Naive thymus-derived CD8-positive, alpha-beta T cell (primary cell): ENCODE data around the gene EXOC6. TPM values are rescaled to one million over a fixed set of nuclear protein-coding genes. Genes with fewer than 3 reads are reported as not detected.

ENCODE experiments used
- ATAC-seq, 2 donors: fragments of 150-1000 bp; cut with Tn5 transposase in 1 of 2; sonication (Bioruptor Pico), chemical (Tn5 transposase) in 1 of 2; 1 replicate in 1 of 2; 2 replicates in 1 of 2; pipeline ENCODE4 v1.10.0; 2021; ENCODE audit warnings: mild to moderate bottlenecking in 2 of 2, moderate library complexity in 2 of 2
- POLR2A ChIA-PET: fragments of 350-600 bp; sonication (Branson Sonifier 250); formaldehyde crosslinking; loops from one replicate; lab custom pipeline; 2021; ENCODE audit warnings: antibody characterized with exemption; lab: Charles Lee
- DNase-seq, 10 donors: peaks; one replicate each; pipeline versions ENCODE4 v3.0.0 to v3.0.0-alpha.2; 2020 to 2022
- H3K27ac Mint-ChIP-seq, 10 donors: one replicate each; pipeline ENCODE4 v1.8.0; 2020 to 2022; ENCODE audit warnings: mild to moderate bottlenecking in 10 of 10, mixed read lengths in 10 of 10, moderate library complexity in 4 of 10, inconsistent platforms in 1 of 10
- H3K27me3 Mint-ChIP-seq, 5 donors: one replicate each; pipeline ENCODE4 v1.8.0; 2021 to 2022; ENCODE audit warnings: mixed read lengths in 5 of 5
- H3K36me3 Mint-ChIP-seq, 3 donors: one replicate each; pipeline ENCODE4 v1.8.0; 2020 to 2022; ENCODE audit warnings: mixed read lengths in 3 of 3, mild to moderate bottlenecking in 2 of 3, inconsistent platforms in 1 of 3
- H3K4me1 Mint-ChIP-seq, 4 donors: one replicate each; pipeline ENCODE4 v1.8.0; 2021 to 2022; ENCODE audit warnings: mixed read lengths in 4 of 4
- H3K4me3 Mint-ChIP-seq, 10 donors: one replicate each; pipeline ENCODE4 v1.8.0; 2020 to 2022; ENCODE audit warnings: mild to moderate bottlenecking in 10 of 10, mixed read lengths in 10 of 10, moderate library complexity in 6 of 10, inconsistent platforms in 1 of 10
- H3K9me3 Mint-ChIP-seq, 9 donors: one replicate each; pipeline ENCODE4 v1.8.0; 2020 to 2022; ENCODE audit warnings: mixed read lengths in 9 of 9, mild to moderate bottlenecking in 3 of 9, inconsistent platforms in 1 of 9, moderate library complexity in 1 of 9
- polyA plus RNA-seq, 3 donors: library from polyadenylated mRNA; unstranded; fragments of 300-500 nt; fragmentation: Illumina TruSeq; gene quantifications; one replicate each; pipeline ENCODE4 v1.2.3, GENCODE V29; 2021
- total RNA-seq, 8 experiments: library from RNA in 2 of 8; stranded (reverse) in 2 of 8; gene quantifications; one replicate each; pipeline ENCODE4 v1.2.3 and lab custom pipeline; 2021 to 2026

EXOC6 gene
- total and polyA plus RNA-seq, 5 experiments from 2014 or later = 5.5 to 12.3 (median 6.5) TPM

- H3K4me1 Mint-ChIP-seq = peaks cover 9 to 27% (median 23%) of the 10 kb centered on the region in 4 donors
- peak in 1 of 2 donors; percentile 42 for ATAC-seq
- peak overlapping the region; percentile 61 to 77 (median 70) for H3K4me3 Mint-ChIP-seq
- peak overlapping the region in 1 of 10 donors; percentile 34 for H3K27ac Mint-ChIP-seq
- H3K27me3 Mint-ChIP-seq = peaks cover 15 to 53% (median 38%) of the 10 kb centered on the region in 5 donors
- peak in 1 of 10 donors; percentile 1 for DNase-seq
- H3K36me3 Mint-ChIP-seq = peaks cover 15 to 27% (median 26%) of the 10 kb centered on the region in 3 donors
- POLR2A ChIA-PET = no interaction called here
- no peaks in the 10 kb centered on the region for H3K9me3 Mint-ChIP-seq
These were observed 213.5 kb downstream of the EXOC6 start for GRCh38 chr10:93061594-93062513.

- H3K36me3 Mint-ChIP-seq = peaks cover 15 to 22% (median 21%) of the 10 kb centered on the region in 3 donors
- H3K9me3 Mint-ChIP-seq = no peaks in the 10 kb centered on the region
- H3K4me3 Mint-ChIP-seq = peak overlapping the region; percentile 61 to 77 (median 70)
- ATAC-seq (peak; percentile 56 to 72), DNase-seq (peak in 5 of 10 donors; percentile 9 to 35 (median 23))
- POLR2A ChIA-PET = no interaction called here
- H3K27ac Mint-ChIP-seq = peak overlapping the region in 1 of 10 donors; percentile 34
- H3K4me1 Mint-ChIP-seq = peaks cover 11 to 27% (median 23%) of the 10 kb centered on the region in 4 donors
- H3K27me3 Mint-ChIP-seq = peaks cover 21 to 61% (median 46%) of the 10 kb centered on the region in 5 donors
These were observed 214.3 kb downstream of the EXOC6 start for GRCh38 chr10:93062514-93063143.

GRCh38 chr10:93063144-93063976 lies 215.0 kb downstream of the EXOC6 start:
- H3K4me3 Mint-ChIP-seq = peak overlapping the region in 6 of 10 donors; percentile 13 to 71 (median 50)
- ATAC-seq (no peak), DNase-seq (no peak)
- POLR2A ChIA-PET = no interaction called here
- H3K4me1 Mint-ChIP-seq = peaks cover 11 to 29% (median 24%) of the 10 kb centered on the region in 4 donors
- H3K36me3 Mint-ChIP-seq = peaks cover 11 to 17% (median 16%) of the 10 kb centered on the region in 3 donors
- H3K27ac Mint-ChIP-seq = peak overlapping the region in 1 of 10 donors; percentile 25
- peaks cover 20 to 68% (median 47%) of the 10 kb centered on the region in 5 donors for H3K27me3 Mint-ChIP-seq
- no peaks in the 10 kb centered on the region for H3K9me3 Mint-ChIP-seq

- peaks cover 7 to 10% (median 10%) of the 10 kb centered on the region in 3 donors for H3K36me3 Mint-ChIP-seq
- peak overlapping the region in 5 of 10 donors; percentile 13 to 53 (median 21) for H3K4me3 Mint-ChIP-seq
- no peak for ATAC-seq
- no peak overlapping the region for H3K27ac Mint-ChIP-seq
- H3K4me1 Mint-ChIP-seq = peaks cover 15 to 34% (median 28%) of the 10 kb centered on the region in 4 donors
- POLR2A ChIA-PET = no interaction called here
- H3K9me3 Mint-ChIP-seq = no peaks in the 10 kb centered on the region
- peaks cover 23 to 72% (median 52%) of the 10 kb centered on the region in 5 donors for H3K27me3 Mint-ChIP-seq
- no peak for DNase-seq
These were observed 215.8 kb downstream of the EXOC6 start for GRCh38 chr10:93063977-93064660.

GRCh38 chr10:93064874-93065660 lies 216.7 kb downstream of the EXOC6 start:
- H3K4me1 Mint-ChIP-seq = peaks cover 15 to 30% (median 24%) of the 10 kb centered on the region in 4 donors
- peaks cover 23 to 72% (median 55%) of the 10 kb centered on the region in 5 donors for H3K27me3 Mint-ChIP-seq
- POLR2A ChIA-PET = no interaction called here
- peak overlapping the region in 2 of 10 donors; percentile 2 to 21 for H3K4me3 Mint-ChIP-seq
- H3K9me3 Mint-ChIP-seq = peaks cover 0 to 2% (median 0%) of the 10 kb centered on the region in 9 donors
- no peak overlapping the region for H3K27ac Mint-ChIP-seq
- ATAC-seq (no peak), DNase-seq (no peak)
- H3K36me3 Mint-ChIP-seq = peaks cover 0 to under 1% (median under 1%) of the 10 kb centered on the region in 3 donors

GRCh38 chr10:93065675-93066543 lies 217.6 kb downstream of the EXOC6 start:
- DNase-seq = no peak
- peaks cover 15 to 28% (median 25%) of the 10 kb centered on the region in 4 donors for H3K4me1 Mint-ChIP-seq
- ATAC-seq = no peak
- peaks cover 0 to 2% (median 0%) of the 10 kb centered on the region in 9 donors for H3K9me3 Mint-ChIP-seq
- H3K27me3 Mint-ChIP-seq = peaks cover 30 to 76% (median 61%) of the 10 kb centered on the region in 5 donors
- POLR2A ChIA-PET = no interaction called here
- H3K4me3 Mint-ChIP-seq = no peak overlapping the region
- H3K36me3 Mint-ChIP-seq = no peaks in the 10 kb centered on the region
- no peak overlapping the region for H3K27ac Mint-ChIP-seq

- POLR2A ChIA-PET = no interaction called here
These were observed 218.2 kb downstream of the EXOC6 start for GRCh38 chr10:93066544-93066913.

GRCh38 chr10:93067443-93068365 lies 219.4 kb downstream of the EXOC6 start:
- no peak overlapping the region for H3K27ac Mint-ChIP-seq
- H3K4me3 Mint-ChIP-seq = no peak overlapping the region
- H3K4me1 Mint-ChIP-seq = peaks cover 9 to 28% (median 24%) of the 10 kb centered on the region in 4 donors
- ATAC-seq (no peak), DNase-seq (no peak)
- peaks cover 36 to 85% (median 64%) of the 10 kb centered on the region in 5 donors for H3K27me3 Mint-ChIP-seq
- POLR2A ChIA-PET = no interaction called here
- H3K36me3 Mint-ChIP-seq = no peaks in the 10 kb centered on the region
- peaks cover 0 to 2% (median 0%) of the 10 kb centered on the region in 9 donors for H3K9me3 Mint-ChIP-seq

More at GRCh38 chr10:93066544-93066913, 218.2 kb downstream of the EXOC6 start:
- Mint-ChIP-seq H3K27ac (no peak overlapping the region), H3K4me1 (peaks cover 13 to 28% (median 24%) of the 10 kb centered on the region in 4 donors), H3K36me3 (no peaks in the 10 kb centered on the region), H3K9me3 (peaks cover 0 to 2% (median 0%) of the 10 kb centered on the region in 9 donors), H3K4me3 (peak overlapping the region in 1 of 10 donors; percentile 20), H3K27me3 (peaks cover 33 to 78% (median 63%) of the 10 kb centered on the region in 5 donors)
- ATAC-seq (no peak), DNase-seq (no peak)

- ATAC-seq (no peak), DNase-seq (no peak)
- Mint-ChIP-seq H3K4me1 (peaks cover 9 to 31% (median 25%) of the 10 kb centered on the region in 4 donors), H3K9me3 (peaks cover 0 to 2% (median 0%) of the 10 kb centered on the region in 9 donors), H3K4me3 (no peak overlapping the region), H3K36me3 (no peaks in the 10 kb centered on the region), H3K27me3 (peaks cover 36 to 84% (median 64%) of the 10 kb centered on the region in 5 donors), H3K27ac (peak overlapping the region in 1 of 10 donors; percentile 50)
- POLR2A ChIA-PET = no interaction called here
These were observed 220.3 kb downstream of the EXOC6 start for GRCh38 chr10:93068411-93069244.
